Measurements from ENCODE around the gene TRAM1L1. TPM values are rescaled to one million over a fixed set of nuclear protein-coding genes. Genes with fewer than 3 reads are reported as not detected.

The TRAM1L1 gene
- total RNA-seq: 3.1 and 6.3 TPM in 2 replicates

DNA sequence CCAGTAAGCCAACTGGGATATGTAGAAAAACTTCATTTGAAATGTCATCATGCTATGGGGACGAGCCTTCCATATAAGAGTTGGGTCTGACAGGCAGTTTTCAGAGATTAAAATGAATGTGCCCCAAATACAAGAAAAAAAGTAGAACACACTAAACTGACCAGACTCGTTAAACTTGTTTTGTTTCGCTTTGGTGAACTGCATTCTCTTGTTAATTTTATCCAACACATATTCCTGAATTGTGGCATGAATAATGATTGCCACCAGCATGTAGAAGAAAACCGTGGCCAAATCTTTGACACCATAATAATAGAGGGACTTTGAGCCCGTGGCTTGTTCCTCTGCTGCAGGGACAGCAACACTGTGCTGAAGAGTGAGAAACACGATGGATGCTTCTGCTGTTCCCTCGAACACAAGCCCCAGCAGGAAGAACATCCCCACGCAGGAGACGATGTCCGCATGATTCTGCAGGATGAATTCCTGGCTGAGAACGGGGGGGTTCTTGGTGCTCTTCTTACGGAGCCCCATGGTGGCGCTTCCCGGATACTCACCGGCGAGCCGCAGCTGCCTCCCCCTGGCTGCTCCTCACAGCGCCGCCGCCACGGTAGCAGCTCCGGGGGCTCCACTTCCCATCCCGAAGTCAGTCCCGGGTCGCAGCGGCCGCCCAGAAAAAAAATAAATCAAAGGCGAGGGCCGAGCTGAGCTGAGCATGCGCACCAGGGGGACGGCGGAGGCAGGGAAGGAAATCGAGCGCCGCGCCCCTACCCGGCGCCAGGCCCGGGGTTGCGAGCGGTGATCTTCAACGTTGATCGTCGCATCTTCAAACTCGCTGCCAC lies at the start of gene TRAM1L1:
TSS of gene TRAM1L1 (minus strand) at position 711 of the 836 bp plus-strand sequence. CDS start at position 528, 183 bp downstream.

Measured in placental epithelial cell (primary cell).